HG03378 (cell line): ENCODE results near the gene BAHD1.

Experiments
- ATAC-seq: cut with Tn5 transposase; IDR thresholded peaks from one replicate; pipeline ENCODE4 v1.9.1; 2021; ENCODE audit warnings: mild to moderate bottlenecking, moderate library complexity; ENCODE audit not compliant: unreplicated experiment

The BAHD1 gene

GRCh38 chr15:40421246-40422157, 19.3 kb upstream of the BAHD1 start:
- ATAC-seq, result no peak

GRCh38 chr15:40424483-40425115, 16.2 kb upstream of the BAHD1 start:
- no peak for ATAC-seq

- ATAC-seq, result no peak
Measured at GRCh38 chr15:40425681-40426080, 15.1 kb upstream of the BAHD1 start.

- ATAC-seq, result no peak
Measured at GRCh38 chr15:40427188-40427587, 13.6 kb upstream of the BAHD1 start.

GRCh38 chr15:40428185-40428584, 12.6 kb upstream of the BAHD1 start:
- ATAC-seq, result no peak

- ATAC-seq, result no peak
Measured at GRCh38 chr15:40429068-40429710, 11.6 kb upstream of the BAHD1 start.

GRCh38 chr15:40430271-40430805, 10.4 kb upstream of the BAHD1 start:
- ATAC-seq, result no peak

- ATAC-seq, result no peak
Measured at GRCh38 chr15:40435023-40435709, 5.6 kb upstream of the BAHD1 start.

- no peak for ATAC-seq
Measured at GRCh38 chr15:40435710-40436089, 5.1 kb upstream of the BAHD1 start.

GRCh38 chr15:40436116-40436891, 4.4 kb upstream of the BAHD1 start:
- ATAC-seq, result no peak

- no peak for ATAC-seq
Measured at GRCh38 chr15:40436892-40437751, 3.6 kb upstream of the BAHD1 start.

GRCh38 chr15:40437752-40438687, 2.7 kb upstream of the BAHD1 start:
- ATAC-seq, result no peak

GRCh38 chr15:40438712-40439111, 2.0 kb upstream of the BAHD1 start:
- no peak for ATAC-seq

- ATAC-seq, result no peak
Measured at GRCh38 chr15:40439461-40439959, 1.2 kb upstream of the BAHD1 start.

GRCh38 chr15:40439960-40440742, 602 bp upstream of the BAHD1 start:
- no peak for ATAC-seq

GRCh38 chr15:40441565-40442531, 1.1 kb downstream of the BAHD1 start:
- ATAC-seq, result no peak
